HG03469 (cell line): ENCODE data around the gene CEBPA.

Experiments used
- ATAC-seq: cut with Tn5 transposase; IDR thresholded peaks from one replicate; pipeline ENCODE4 v1.9.1; 2021; ENCODE audit warnings: mild to moderate bottlenecking, moderate library complexity, moderate number of reproducible peaks; ENCODE audit not compliant: unreplicated experiment

The CEBPA gene

DNA sequence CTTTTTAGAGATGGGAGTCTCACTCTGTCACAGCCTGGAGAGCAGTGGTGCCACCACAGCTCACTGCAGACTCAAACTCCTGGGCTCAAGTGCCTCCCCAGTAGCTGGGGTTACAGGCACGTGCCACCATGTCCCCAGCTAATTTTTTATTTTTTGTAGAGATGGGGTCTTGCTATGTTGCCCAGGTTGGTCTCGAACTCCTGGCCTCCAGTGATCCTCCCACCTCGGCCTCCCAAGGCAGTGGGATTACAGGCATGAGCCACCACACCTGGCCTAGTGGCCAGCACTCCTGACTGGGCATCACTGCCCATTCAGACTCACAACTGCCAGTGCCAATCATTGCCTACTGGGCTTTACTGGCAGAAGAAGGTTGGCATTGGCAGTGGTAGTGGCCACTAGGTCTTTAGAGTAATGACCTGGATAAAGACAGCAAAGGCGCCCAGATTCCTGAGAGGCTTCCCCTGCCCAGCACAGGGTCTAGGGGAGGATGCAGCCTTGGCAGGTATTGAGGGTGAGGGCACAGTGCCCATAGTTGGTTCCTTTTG, 49.8 kb downstream of the CEBPA start:
- ATAC-seq = no peak

DNA sequence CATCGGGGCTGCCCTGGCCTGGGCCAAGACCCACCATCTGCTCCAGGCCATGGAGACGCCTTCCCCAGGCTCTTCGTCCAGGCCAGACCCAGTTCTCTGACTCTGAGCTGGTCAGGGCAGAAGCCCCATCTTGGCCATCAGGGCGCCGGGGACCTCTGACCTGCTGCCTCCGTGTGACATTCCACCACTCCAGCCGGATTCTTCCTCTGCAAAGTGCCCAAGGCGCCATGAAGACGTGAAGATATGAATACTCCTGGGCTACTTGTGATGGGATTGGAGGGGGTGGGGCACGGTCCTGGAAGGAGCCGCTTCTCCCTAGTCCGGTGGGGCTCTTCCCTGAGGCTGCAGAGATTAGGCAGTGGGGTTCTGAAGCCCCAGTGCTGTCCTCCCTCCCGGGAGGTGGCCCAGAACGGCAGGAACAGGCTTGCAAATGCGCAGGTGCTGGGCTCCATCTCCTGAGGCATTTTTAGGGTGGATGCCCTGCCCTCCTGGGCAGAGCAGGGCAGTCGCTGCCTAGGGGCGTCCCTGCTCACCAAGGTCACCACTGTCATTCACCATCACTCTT, 50.7 kb downstream of the CEBPA start:
- ATAC-seq = no peak

- ATAC-seq = no peak
These were observed 51.3 kb downstream of the CEBPA start for GRCh38 chr19:33251076-33251475.

GRCh38 chr19:33250500-33250899, 51.8 kb downstream of the CEBPA start:
- ATAC-seq = no peak
